ENCODE results near the gene LGR5.

DNA sequence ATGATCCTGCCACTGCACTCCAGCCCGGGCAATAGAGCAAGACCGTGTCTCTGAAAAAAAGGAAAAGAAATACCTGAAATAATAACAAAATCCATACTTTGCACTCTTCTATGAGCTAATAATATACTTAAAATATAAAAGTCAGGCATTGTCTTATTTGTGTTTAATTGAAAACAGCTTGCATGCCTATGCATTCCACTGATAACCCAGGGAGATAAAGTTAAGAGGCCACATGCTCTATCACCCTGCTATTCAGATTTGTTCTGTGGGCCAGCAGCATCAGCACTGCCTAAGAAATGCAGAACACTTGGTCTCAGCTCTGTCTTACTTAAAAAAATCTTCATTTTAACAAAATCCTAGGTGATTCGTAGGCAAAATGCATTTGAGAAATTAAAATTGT lies 99.2 kb downstream of the LGR5 start:
- TF ChIP-seq, protein P1, sequence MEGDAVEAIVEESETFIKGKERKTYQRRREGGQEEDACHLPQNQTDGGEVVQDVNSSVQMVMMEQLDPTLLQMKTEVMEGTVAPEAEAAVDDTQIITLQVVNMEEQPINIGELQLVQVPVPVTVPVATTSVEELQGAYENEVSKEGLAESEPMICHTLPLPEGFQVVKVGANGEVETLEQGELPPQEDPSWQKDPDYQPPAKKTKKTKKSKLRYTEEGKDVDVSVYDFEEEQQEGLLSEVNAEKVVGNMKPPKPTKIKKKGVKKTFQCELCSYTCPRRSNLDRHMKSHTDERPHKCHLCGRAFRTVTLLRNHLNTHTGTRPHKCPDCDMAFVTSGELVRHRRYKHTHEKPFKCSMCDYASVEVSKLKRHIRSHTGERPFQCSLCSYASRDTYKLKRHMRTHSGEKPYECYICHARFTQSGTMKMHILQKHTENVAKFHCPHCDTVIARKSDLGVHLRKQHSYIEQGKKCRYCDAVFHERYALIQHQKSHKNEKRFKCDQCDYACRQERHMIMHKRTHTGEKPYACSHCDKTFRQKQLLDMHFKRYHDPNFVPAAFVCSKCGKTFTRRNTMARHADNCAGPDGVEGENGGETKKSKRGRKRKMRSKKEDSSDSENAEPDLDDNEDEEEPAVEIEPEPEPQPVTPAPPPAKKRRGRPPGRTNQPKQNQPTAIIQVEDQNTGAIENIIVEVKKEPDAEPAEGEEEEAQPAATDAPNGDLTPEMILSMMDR (conservative IDR thresholded peaks at IDR 0.05), result no peak
- TF ChIP-seq EZH2 (IDR thresholded peaks at IDR 0.05; ENCODE audit: low read depth), result no peak
